ENCODE results near the gene WDPCP. TPM values are rescaled to one million over a fixed set of nuclear protein-coding genes. Genes with fewer than 3 reads are reported as not detected.

The WDPCP gene
- 8.3 and 9.0 TPM in 2 replicates for total RNA-seq (ENCODE audit: low replicate concordance)

DNA sequence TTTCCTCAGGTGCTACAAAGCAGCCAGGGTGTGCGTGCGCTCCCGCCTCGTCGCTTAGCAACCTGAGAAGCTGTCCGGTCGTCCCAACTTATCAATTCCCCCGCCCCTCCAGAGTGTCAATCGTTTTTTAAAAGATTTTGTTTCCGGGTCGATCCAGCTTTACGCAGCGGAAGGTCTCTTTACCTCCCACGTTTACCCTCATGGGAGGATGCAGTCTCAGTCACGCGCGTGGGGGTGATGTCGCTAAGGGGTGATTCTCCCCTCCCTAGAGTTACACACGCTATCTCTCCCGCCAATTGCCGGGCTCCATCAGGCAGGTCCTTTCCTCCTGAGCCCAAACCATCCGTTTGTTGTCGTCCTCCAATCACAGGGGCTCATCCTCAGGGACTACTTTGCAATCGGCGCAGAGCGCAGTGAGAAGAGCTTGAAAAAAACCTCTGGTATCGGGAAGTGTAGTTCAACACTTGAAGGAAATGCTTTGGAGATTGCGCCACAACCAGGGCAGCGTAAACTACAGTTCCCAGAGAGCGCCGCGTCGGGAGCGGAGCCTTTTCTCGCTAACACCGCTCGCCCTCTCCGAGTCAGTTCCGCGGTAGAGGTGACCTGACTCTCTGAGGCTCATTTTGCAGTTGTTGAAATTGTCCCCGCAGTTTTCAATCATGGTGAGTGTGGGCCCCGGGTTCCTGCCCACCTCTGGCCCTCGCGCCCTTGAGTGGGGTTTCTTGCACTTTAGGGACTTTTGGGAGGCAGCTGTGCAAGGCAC, at the start of gene WDPCP, which contains the start of gene MDH1:
TSS of gene WDPCP (minus strand) at position 93 of the 763 bp plus-strand sequence. CDS start 206 bp downstream, outside the sequence.
TSS of gene MDH1 (plus strand) at position 579 of the 763 bp plus-strand sequence. CDS start at position 660, 81 bp downstream.

Other genes starting within 250 kb of the WDPCP start
- 141 and 174 TPM in 2 replicates for gene MDH1, start 486 bp upstream of the WDPCP start, total RNA-seq (ENCODE audit: low replicate concordance)